A673 (cell line): ENCODE measurements around the gene HLA-DMA. TPM values are rescaled to one million over a fixed set of nuclear protein-coding genes. Genes with fewer than 3 reads are reported as not detected.

Experiments
- BruUV-seq: library from RNA; stranded (reverse); fragments of 400-500 nt; replicated peaks from 2 replicates; lab custom pipeline; 2021; lab: Mats Ljungman, UMichigan
- CTCF ChIA-PET: fragments of 300-600 bp; sonication (Branson Sonifier 250); formaldehyde crosslinking; loops from one replicate; lab custom pipeline; 2022; ENCODE audit warnings: antibody characterized with exemption; lab: Charles Lee
- POLR2A ChIA-PET: fragments of 300-600 bp; sonication (Branson Sonifier 250); formaldehyde crosslinking; loops from one replicate; lab custom pipeline; 2022; ENCODE audit warnings: antibody characterized with exemption; ENCODE audit not compliant: low non-redundant PET; lab: Charles Lee
- DNase-seq: peaks from one replicate; pipeline ENCODE4 v3.0.0-alpha.2; 2015; ENCODE audit warnings: low spot score
- H3K27ac ChIP-seq: fragments of 200-600 bp; sonication (generic); 2 replicates; pipeline ENCODE4 v1.5.1; 2016; ENCODE audit warnings: mixed run types, low read depth, mild to moderate bottlenecking, mixed read lengths, antibody characterized with exemption, low read length; ENCODE audit not compliant: poor library complexity, severe bottlenecking
- H3K27me3 ChIP-seq: fragments of 200-600 bp; sonication (generic); replicated peaks from 2 replicates; pipeline ENCODE4 v1.6.1; 2017; ENCODE audit warnings: mixed run types, low read depth, mild to moderate bottlenecking, mixed read lengths, antibody characterized with exemption, low read length; ENCODE audit not compliant: insufficient read depth, poor library complexity
- H3K36me3 ChIP-seq: fragments of 200-600 bp; sonication (generic); 2 replicates; pipeline ENCODE4 v1.6.1; 2016; ENCODE audit warnings: mixed run types, mild to moderate bottlenecking, mixed read lengths, antibody characterized with exemption, low read length; ENCODE audit not compliant: insufficient read depth, poor library complexity, severe bottlenecking
- H3K4me1 ChIP-seq: fragments of 200-600 bp; sonication (generic); 2 replicates; pipeline ENCODE4 v1.6.1; 2017; ENCODE audit warnings: mixed run types, mild to moderate bottlenecking, mixed read lengths, antibody characterized with exemption, low read length; ENCODE audit not compliant: insufficient read depth, poor library complexity, severe bottlenecking
- H3K4me3 ChIP-seq: fragments of 200-600 bp; sonication (generic); 2 replicates; pipeline ENCODE4 v1.5.1; 2016; ENCODE audit warnings: low read depth, mixed run types, mild to moderate bottlenecking, mixed read lengths, low read length; ENCODE audit not compliant: poor library complexity, severe bottlenecking
- H3K9me3 ChIP-seq: fragments of 200-600 bp; sonication (generic); 2 replicates; pipeline ENCODE4 v1.6.1; 2016; ENCODE audit warnings: mixed run types, low read depth, mild to moderate bottlenecking, mixed read lengths, antibody characterized with exemption, low read length; ENCODE audit not compliant: poor library complexity, severe bottlenecking
- CTCF ChIP-seq: fragments of 300-800, 200-600 bp; sonication (generic); conservative IDR thresholded peaks from 2 replicates; pipeline ENCODE4 v1.5.1; 2017; ENCODE audit warnings: low read depth, mild to moderate bottlenecking, antibody characterized with exemption, low read length, moderate library complexity, mixed read lengths
- EZH2 ChIP-seq: fragments of 200-600 bp; sonication (generic); IDR thresholded peaks from 2 replicates; pipeline ENCODE4 v1.6.1; 2017; ENCODE audit warnings: borderline replicate concordance, low read depth, mild to moderate bottlenecking, mixed read lengths, antibody characterized with exemption, low read length; ENCODE audit not compliant: poor library complexity, severe bottlenecking
- intact Hi-C: fragments of 100-400 bp; cut with micrococcal nuclease; formaldehyde crosslinking; loops from one replicate; pipeline ENCODE4 v1.10.0; 2022; ENCODE audit not compliant: unreplicated experiment
- total RNA-seq: library from RNA; stranded (reverse); gene quantifications from 2 replicates; pipeline ENCODE4 v1.2.3, GENCODE V29; 2021

Gene HLA-DMA
- total RNA-seq, 1 experiment from 2014 or later = 1.4 TPM

- DNase-seq = no peak
- POLR2A ChIA-PET = no interaction called here
- TF ChIP-seq EZH2 (no peak), CTCF (no peak)
- intact Hi-C loops = no loop called here
- Histone ChIP-seq H3K27me3 (peaks cover 17% of the 10 kb centered on the region), H3K9me3 (no peaks in the 10 kb centered on the region), H3K27ac (no peak overlapping the region), H3K36me3 (no peaks in the 10 kb centered on the region), H3K4me3 (no peak overlapping the region), H3K4me1 (peaks cover 8% of the 10 kb centered on the region)
- BruUV-seq = no TSS peak
- CTCF ChIA-PET = no interaction called here
Observed at GRCh38 chr6:32937230-32937633, 15.7 kb downstream of the HLA-DMA start.

GRCh38 chr6:32936239-32937152, 16.4 kb downstream of the HLA-DMA start:
- peaks cover 17% of the 10 kb centered on the region for H3K27me3 ChIP-seq
- POLR2A ChIA-PET = no interaction called here
- BruUV-seq = no TSS peak

GRCh38 chr6:32935551-32936238, 17.2 kb downstream of the HLA-DMA start:
- DNase-seq = no peak
- Histone ChIP-seq H3K9me3 (no peaks in the 10 kb centered on the region), H3K27me3 (peaks cover 19% of the 10 kb centered on the region), H3K27ac (no peak overlapping the region), H3K36me3 (no peaks in the 10 kb centered on the region), H3K4me1 (peaks cover 1% of the 10 kb centered on the region), H3K4me3 (no peak overlapping the region)
- TF ChIP-seq CTCF = no peak
- TF ChIP-seq EZH2 = no peak
- POLR2A ChIA-PET = no interaction called here
- intact Hi-C loops = no loop called here
- BruUV-seq = no TSS peak
- CTCF ChIA-PET = interaction anchor here (0.7 kb wide), 1 partner anchor 49 kb away, joined by 3 read pairs; no protein-coding TSS in a partner anchor

More at GRCh38 chr6:32936239-32937152, 16.4 kb downstream of the HLA-DMA start:
- CTCF ChIA-PET = interaction anchor here (0.7 kb wide), 1 partner anchor 48 kb away, joined by 3 read pairs; no protein-coding TSS in a partner anchor
- intact Hi-C loops = no loop called here
- Histone ChIP-seq H3K4me1 (peaks cover 8% of the 10 kb centered on the region), H3K4me3 (no peak overlapping the region), H3K27ac (no peak overlapping the region), H3K9me3 (no peaks in the 10 kb centered on the region), H3K36me3 (no peaks in the 10 kb centered on the region)
- DNase-seq = no peak
- no peak for TF ChIP-seq CTCF
- TF ChIP-seq EZH2 = no peak
